MCF 10A (cell line): ENCODE results near the gene NCK2. TPM values are rescaled to one million over a fixed set of nuclear protein-coding genes. Genes with fewer than 3 reads are reported as not detected.
A peak's percentile ranks its signal among the peaks of the same experiment; 100 is the strongest.

ENCODE experiments used
- BruUV-seq: library from RNA; stranded (reverse); fragments of 400-500 nt; replicated peaks from 2 replicates; lab custom pipeline; 2021; lab: Mats Ljungman, UMichigan
- CTCF ChIA-PET: fragments of 300-600 bp; sonication (Branson Sonifier 250); formaldehyde crosslinking; extraction: SDS; loops from one replicate; lab custom pipeline; 2021; ENCODE audit warnings: antibody characterized with exemption, inconsistent platforms; lab: Yijun Ruan, JAX
- POLR2A ChIA-PET: fragments of 300-600, 350-650 bp; sonication (Branson Sonifier 250); formaldehyde crosslinking; extraction: SDS; loops from one replicate; lab custom pipeline; 2020; ENCODE audit warnings: antibody characterized with exemption, inconsistent platforms; lab: Yijun Ruan, JAX
- DNase-seq: peaks from one replicate; pipeline ENCODE4 v3.0.0-alpha.2; 2018; ENCODE audit not compliant: unreplicated experiment
- H3K27ac Mint-ChIP-seq: one replicate; pipeline ENCODE4 v1.8.0; 2022; ENCODE audit warnings: mild to moderate bottlenecking, low read depth, mixed read lengths; ENCODE audit not compliant: unreplicated experiment
- H3K27me3 Mint-ChIP-seq: one replicate; pipeline ENCODE4 v1.8.0; 2022; ENCODE audit warnings: mixed read lengths; ENCODE audit not compliant: insufficient read depth, unreplicated experiment
- H3K36me3 Mint-ChIP-seq: one replicate; pipeline ENCODE4 v1.8.0; 2022; ENCODE audit warnings: mild to moderate bottlenecking, moderate library complexity, mixed read lengths; ENCODE audit not compliant: insufficient read depth, unreplicated experiment
- H3K4me1 Mint-ChIP-seq: one replicate; pipeline ENCODE4 v1.8.0; 2022; ENCODE audit warnings: mixed read lengths; ENCODE audit not compliant: insufficient read depth, unreplicated experiment
- H3K4me3 Mint-ChIP-seq: one replicate; pipeline ENCODE4 v1.8.0; 2022; ENCODE audit warnings: mild to moderate bottlenecking, moderate library complexity, mixed read lengths; ENCODE audit not compliant: unreplicated experiment
- H3K9me3 Mint-ChIP-seq: one replicate; pipeline ENCODE4 v1.8.0; 2022; ENCODE audit warnings: mixed read lengths; ENCODE audit not compliant: unreplicated experiment
- CTCF ChIP-seq: fragments of 200-600 bp; IDR thresholded peaks from one replicate; pipeline ENCODE4 v1.8.0; 2022; ENCODE audit warnings: antibody characterized with exemption, mild to moderate bottlenecking; ENCODE audit not compliant: unreplicated experiment
- intact Hi-C: fragments of 100-400 bp; cut with micrococcal nuclease; formaldehyde crosslinking; loops from 2 replicates; pipeline ENCODE4 v1.14.1; 2022
- total RNA-seq: library from RNA; stranded (reverse); gene quantifications from 2 replicates; pipeline ENCODE4 v1.2.3, GENCODE V29; 2022

NCK2 gene
- total RNA-seq, 1 experiment from 2014 or later = 36.5 TPM

- no TSS peak for BruUV-seq
- POLR2A ChIA-PET = no interaction called here
- no peak for TF ChIP-seq CTCF
Observed at GRCh38 chr2:105870858-105871257, 126.1 kb downstream of the NCK2 start.

GRCh38 chr2:105872142-105872728 is 127.5 kb downstream of the NCK2 start:
- POLR2A ChIA-PET = no interaction called here
- Mint-ChIP-seq H3K9me3 (no peaks in the 10 kb centered on the region), H3K4me3 (no peak overlapping the region), H3K36me3 (peaks cover 17% of the 10 kb centered on the region), H3K27me3 (no peaks in the 10 kb centered on the region), H3K4me1 (peaks cover 11% of the 10 kb centered on the region), H3K27ac (peak overlapping the region; percentile 6)
- DNase-seq = no peak
- intact Hi-C loops = no loop called here
- no TSS peak for BruUV-seq
- no peak for TF ChIP-seq CTCF
- CTCF ChIA-PET = interaction anchor here (0.7 kb wide), 1 partner anchor 294 kb away, joined by 4 read pairs; no protein-coding TSS in a partner anchor

More at GRCh38 chr2:105870858-105871257, 126.1 kb downstream of the NCK2 start:
- CTCF ChIA-PET = no interaction called here
- intact Hi-C loops = no loop called here
- Mint-ChIP-seq H3K4me1 (peaks cover 11% of the 10 kb centered on the region), H3K4me3 (no peak overlapping the region), H3K9me3 (no peaks in the 10 kb centered on the region), H3K36me3 (peaks cover 17% of the 10 kb centered on the region), H3K27ac (no peak overlapping the region), H3K27me3 (no peaks in the 10 kb centered on the region)
- DNase-seq = no peak

- intact Hi-C loops = no loop called here
- ChIA-PET POLR2A (interaction anchor here (0.6 kb wide), 1 partner anchor 67 kb away, joined by 4 read pairs; no protein-coding TSS in a partner anchor), CTCF (no interaction called here)
- no peaks in the 10 kb centered on the region for H3K27me3 Mint-ChIP-seq
- peaks cover 17% of the 10 kb centered on the region for H3K36me3 Mint-ChIP-seq
- no TSS peak for BruUV-seq
- H3K9me3 Mint-ChIP-seq = no peaks in the 10 kb centered on the region
- H3K4me3 Mint-ChIP-seq = no peak overlapping the region
- no peak for DNase-seq
- H3K4me1 Mint-ChIP-seq = peaks cover 11% of the 10 kb centered on the region
- H3K27ac Mint-ChIP-seq = peak overlapping the region; percentile 6
- no peak for TF ChIP-seq CTCF
Observed at GRCh38 chr2:105872830-105873229, 128.1 kb downstream of the NCK2 start.

GRCh38 chr2:105873281-105873680 is 128.6 kb downstream of the NCK2 start:
- Mint-ChIP-seq H3K4me3 (no peak overlapping the region), H3K27ac (peak overlapping the region; percentile 35), H3K27me3 (no peaks in the 10 kb centered on the region), H3K4me1 (peaks cover 11% of the 10 kb centered on the region), H3K9me3 (no peaks in the 10 kb centered on the region), H3K36me3 (peaks cover 20% of the 10 kb centered on the region)
- no TSS peak for BruUV-seq
- POLR2A ChIA-PET = interaction anchor here (0.6 kb wide), 1 partner anchor 67 kb away, joined by 4 read pairs; no protein-coding TSS in a partner anchor
- CTCF ChIA-PET = interaction anchor here (1.4 kb wide), 1 partner anchor 15 kb away, joined by 4 read pairs; no protein-coding TSS in a partner anchor
- no peak for DNase-seq
- no peak for TF ChIP-seq CTCF
- intact Hi-C loops = no loop called here
